SKM-1 treated with dmso at 0.1 percent for 144 hours (cell line): Measurements from ENCODE around the gene GDA.

Experiments used
- DNase-seq: peaks from one replicate; lab custom pipeline; 2025; ENCODE audit not compliant: unreplicated experiment; lab: John Stamatoyannopoulos, UW

Gene GDA

DNA sequence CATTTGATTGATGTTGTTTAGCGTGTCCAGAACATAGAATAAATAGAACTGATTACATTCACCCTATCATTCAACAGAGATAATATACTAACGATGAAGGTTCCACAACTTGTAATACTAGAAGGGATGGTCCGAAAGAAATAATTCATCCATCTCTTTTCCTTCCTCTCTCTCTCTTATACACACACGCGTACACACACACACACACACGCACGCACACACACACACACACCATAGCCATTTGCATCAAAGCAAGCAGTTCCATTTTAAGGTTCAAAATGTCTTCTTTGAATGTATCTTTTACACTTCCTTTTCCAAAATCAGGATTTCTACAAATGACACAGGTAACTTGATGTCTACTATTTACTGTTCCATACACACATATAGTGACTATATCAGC is 887 bp downstream of the GDA start:
- DNase-seq, result no peak

DNA sequence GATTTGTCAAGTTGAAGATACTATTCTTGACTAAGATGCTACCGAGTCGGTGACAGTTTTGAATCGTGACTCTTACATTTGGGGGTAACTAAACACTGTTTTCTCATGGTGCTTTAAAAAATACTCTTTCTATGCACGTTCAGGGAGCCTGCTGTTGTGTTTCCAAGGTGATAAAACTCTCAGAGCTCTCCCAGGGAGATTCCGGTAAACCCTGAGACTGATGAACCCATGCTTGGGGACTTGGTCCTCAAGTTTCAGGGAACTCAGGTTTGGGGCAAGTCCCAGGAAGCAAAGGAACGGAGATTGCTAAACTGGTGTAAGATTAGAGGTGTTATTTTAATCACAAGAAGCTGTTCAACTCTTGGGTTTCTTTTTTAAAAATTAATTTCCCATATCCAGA is 1.4 kb downstream of the GDA start:
- DNase-seq, result no peak

DNA sequence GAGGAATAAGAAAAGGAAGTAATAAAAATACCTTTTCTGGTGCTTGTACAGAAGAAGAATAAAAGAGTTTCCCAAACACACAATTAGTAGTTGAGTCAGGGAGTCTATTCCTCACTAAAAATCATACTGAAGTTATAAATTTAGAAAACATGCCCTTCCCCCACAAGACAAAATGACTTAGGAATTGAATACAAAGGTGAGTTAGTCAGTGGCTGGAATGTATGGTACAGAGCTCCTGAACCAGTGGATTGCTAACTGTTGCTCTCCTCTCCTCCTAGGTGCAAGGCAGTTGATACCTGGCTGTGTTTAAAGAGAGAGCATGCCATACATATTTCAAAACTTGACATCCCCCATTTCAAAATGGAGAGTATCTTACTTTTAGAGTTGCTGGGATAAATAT is 1.9 kb downstream of the GDA start:
- DNase-seq, result no peak

DNA sequence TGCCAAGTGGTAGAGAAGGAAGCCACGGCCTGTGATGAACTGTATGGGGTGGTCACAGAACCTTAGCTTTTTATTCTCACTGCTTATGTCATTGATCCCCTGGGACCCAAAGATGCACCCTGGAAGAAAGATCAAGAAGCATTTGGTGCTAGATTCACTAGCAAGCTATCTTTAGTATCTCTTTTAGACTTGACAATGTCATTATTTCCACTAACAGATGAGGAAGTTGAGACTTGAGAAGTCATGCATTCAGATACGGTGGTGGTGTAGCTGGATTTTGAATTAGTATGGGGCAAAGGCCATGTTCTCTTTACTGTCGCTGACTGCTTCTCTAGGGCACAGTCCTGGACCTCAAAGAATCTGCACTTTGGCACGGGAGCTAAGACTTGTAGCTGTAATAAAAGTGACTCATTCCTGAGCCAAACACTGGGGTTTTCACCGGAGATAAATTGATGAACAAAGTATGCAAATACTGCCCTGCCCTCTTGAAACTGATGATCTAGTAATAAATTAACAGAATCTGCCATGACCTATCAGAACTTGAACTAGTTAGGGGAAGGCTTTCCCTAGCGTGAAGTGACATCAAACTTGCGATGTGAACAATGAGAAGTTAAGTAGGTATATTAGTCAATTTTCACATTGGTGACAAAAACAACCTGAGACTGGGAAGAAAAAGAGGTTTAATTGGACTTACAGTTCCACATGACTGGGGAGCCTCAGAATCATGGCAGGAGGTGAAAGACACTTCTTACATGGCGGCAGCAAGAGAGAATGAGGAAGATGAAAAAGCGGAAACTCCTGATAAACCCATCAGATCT is 5.4 kb downstream of the GDA start:
- DNase-seq, result no peak

DNA sequence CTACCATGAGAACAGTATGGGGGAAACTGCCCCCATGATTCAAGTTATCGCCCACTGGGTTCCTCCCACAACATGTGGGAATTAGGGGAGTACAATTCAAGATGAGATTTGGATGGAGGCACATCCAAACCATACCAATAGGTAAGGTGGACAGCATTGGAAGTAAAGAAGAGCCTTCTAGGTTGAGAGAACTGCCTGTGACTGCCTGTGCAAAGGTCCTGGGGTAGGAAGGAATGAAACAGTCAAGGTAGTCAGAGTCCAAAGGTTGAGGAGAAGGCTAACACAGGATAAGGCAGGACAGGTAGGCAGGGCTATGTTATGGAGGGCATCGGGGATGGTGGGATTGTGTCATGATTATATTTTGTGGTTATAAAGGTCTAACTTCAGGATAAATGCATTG is 6.1 kb downstream of the GDA start:
- DNase-seq, result no peak

DNA sequence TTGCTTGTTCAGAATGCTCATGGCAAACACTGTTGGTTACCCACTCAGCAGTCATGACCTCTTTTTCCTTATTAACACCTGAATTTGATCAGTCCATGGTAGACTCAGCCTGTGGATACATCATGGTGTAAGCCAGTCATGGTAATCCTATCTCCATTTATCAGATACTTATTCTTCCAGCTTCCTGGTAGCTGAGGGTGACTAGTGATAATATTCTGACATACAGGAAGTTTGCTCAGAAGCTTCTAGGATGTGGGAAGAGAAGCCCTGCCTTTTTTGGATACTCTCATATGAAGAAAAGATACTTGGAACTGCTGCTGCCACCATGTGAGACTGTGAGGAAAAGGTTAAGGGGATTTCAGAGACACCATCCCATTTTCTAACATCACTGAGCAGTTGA is 7.3 kb downstream of the GDA start:
- DNase-seq, result no peak

DNA sequence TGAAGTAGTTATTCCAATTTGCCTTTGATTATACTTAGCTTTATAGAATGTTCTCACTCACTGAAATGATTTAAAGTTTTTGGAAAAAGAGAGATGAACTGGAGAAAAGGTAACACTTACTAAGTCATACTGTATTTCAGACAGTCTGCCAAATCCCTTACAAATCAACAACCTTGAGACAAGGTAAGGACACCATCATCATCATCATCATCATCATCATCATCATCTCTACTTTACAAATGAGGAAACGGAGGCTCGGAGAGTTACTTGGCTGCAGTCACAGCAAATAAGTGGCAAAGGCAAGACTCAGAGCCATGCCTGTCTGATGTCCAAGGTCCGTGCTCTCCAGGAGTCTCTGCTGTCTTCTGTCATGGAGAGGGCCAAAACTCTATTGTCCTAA is 9.4 kb downstream of the GDA start:
- no peak for DNase-seq

DNA sequence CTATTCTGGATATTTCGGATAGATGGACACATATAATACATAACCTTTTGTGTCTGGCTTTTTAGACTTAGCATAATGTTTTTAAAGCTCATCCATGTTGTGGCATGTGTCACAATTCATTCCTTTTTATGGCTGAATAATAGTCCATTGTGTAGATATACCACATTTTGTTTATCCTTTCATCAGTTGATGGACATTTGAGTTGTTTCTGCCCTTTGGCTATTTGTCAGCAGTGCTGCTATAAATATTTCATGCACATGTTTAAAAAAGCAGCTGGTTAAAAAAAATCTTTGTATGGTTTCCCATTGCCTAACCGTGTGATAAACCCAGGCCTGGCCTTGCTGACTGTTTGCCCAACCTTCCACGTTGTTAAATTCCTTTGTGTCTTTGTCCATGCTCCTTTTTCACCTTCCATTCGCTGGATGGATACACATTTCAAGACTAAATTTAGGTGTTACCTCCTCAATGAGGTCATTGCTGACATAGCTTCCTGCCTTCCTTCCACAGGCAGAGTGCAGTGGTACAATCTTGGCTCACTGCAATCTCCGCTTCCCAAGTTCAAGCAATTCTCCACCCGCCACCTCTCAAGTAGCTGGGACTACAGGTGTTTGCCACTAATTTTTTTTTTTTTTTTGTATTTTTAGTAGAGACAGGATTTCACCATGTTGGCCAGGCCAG is 11.3 kb downstream of the GDA start:
- DNase-seq, result no peak

DNA sequence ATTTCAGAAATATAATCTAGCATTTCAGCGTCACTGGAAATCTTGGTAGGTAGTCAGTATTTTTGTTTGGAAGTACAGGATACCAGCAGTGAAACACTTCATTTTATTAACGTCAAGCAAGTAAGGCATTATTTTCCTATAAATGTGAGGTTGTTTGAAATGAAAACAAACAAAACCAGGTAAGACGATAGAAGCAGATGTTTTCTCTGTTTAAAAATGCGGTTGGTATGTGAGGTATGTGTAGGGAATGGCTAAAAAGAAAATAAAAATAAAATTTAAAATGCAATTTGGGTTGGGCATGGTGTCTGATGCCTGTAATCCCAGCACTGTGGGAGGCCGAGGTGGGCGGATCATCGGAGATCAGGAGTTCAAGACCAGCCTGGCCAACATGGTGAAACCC is 16.1 kb downstream of the GDA start:
- no peak for DNase-seq

DNA sequence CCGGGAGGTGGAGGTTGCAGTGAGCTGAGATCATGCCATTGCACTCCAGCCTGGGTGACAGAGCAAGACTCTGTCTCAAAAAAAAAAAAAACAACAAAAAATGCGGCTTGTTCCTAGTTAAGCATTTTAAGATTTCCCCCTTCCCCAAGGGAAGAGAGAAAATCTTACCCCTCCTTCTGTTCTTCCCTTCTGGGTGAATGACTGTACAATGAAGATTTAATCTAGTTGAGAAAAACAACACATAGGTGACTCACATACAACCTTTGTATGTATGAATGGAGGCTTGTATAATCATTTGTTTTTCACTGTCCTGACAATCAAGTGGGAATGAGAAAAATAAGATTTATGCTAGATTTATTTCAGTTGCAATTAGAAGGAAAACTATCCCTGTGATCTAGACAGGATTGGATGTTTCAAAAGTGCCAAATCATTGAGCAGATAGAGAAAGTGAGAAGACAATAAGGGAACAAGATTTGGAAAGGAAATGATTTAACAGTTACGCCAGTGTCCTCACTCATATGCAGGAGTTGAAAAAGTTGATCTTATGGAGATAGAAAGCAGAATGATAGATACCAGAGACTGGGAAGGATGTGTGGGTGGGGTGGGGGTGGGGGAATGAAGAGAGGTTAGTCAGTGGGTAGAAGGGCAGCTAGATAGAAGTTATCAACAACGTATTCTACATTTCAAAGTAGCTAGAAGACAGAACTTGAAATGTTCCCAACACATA is 16.7 kb downstream of the GDA start:
- DNase-seq, result no peak

DNA sequence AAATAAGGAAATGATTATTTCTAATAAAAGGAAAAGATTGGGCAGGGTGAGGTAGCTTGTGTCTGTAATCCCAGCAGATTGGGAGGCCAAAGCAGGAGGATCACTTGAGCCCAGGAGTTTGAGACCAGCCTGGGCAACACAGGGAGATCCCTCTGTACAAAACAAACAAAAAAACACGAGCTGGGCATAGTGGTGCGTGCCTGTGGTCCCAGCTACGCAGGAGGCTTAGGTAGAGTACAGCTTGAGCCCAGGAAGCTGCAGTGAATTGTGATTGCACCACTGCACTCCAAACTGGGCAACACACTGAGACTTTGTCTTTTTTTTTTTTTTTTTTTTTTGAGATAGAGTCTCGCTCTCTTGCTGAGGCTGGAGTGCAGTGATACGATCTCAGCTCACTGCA is 18.8 kb downstream of the GDA start:
- DNase-seq, result no peak

DNA sequence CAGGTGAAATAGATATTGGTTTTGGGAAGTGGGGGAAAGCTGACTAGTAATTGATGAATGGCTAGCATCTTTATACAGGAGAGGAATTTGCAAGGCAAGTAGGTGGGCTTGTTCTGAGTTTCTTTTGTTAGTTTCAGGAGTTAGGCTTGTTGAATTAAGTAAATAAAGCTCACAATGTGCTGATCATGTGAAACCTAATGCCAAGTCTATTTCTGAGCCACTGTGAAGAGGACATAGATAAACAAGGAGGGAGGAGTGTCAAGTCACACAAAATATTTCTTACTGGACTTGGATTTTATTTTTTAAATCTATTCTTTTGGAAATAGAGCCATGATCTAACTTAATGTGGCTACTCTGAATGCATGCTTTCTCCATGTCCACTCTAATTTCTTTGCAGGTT is 19.9 kb downstream of the GDA start:
- DNase-seq, result no peak

DNA sequence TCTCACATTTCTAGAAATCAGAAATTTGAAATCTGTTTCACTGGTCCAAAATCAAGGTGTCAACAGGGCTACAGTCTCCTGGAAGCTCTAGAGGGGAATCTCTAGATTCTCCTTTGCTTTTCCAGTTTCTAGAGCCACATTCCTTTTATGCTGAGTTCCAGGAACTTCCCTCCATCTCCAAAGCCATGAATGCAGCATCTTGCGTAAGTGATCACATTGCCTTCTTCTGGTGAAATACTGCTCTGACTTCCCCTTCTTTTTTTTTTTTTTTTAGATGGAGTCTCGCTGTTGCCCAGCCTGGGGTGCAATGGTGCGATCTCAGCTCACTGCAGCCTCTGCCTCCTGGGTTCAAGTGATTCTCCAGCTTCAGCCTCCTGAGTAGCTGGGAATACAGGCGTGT is 23.8 kb downstream of the GDA start:
- DNase-seq, result peak; percentile 11

DNA sequence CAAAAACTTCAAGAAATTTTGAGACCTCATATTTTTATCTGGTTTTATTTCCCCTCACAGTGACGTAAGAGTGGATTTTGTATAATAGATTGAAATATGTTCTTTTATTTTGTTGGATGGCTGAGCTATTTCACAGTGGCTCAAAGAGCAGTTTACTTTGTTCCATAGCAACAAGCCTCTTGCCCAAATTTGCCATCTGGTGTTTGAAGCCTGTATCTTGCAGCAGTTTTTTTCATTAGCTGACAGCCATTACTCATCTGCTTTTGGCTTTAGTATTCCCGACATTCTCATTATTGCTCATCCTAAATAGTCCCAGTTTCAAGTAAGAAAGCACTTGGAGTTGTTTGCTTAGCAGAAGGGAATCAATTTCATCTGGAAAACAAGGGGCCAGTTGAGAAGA is 36.3 kb downstream of the GDA start:
- no peak for DNase-seq

DNA sequence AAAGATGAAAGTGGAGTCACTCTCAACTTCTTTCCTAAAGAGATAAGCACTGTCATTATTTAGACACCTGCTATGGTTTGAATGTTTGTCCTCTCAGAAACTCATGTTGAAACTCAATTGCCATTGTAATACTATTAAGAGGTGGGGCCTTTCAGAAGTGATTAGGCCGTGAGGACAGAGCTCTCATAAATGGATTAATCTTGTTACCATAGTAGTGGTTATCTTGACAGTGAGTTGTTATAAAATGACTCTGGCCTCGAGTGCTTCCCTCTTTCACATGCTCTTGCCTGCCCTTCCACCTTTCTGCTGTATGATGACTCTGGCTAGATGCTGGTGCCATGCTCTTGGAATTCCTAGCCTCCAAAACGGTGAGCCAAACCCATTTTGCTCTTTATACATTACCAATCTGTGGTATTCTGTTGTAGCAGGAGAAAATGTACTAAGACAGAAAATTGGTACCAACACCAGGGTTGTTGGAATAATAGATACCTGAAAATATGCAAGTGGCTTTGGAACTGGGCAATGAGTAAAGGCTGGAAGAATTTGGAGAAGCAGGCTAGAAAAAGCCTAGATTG is 38.0 kb downstream of the GDA start:
- DNase-seq, result no peak

DNA sequence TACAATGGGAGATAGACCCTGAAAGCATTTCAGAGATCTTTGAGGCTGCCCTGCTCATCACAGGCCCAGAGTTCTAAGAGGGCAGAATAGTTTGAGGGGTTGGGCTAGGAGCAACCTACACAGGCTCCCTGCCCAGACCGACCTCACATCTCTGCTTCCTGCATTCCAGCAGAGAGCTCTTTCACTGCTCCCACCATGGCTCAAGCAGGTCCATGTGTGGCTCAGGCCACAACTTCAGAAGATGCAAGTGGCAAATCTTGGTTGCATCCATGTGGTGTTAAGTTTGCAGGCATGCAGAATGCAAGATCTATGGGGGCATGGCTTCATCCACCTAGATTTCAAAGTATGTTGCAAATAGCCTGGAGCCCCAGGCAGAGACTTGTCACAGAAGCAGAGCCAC is 39.0 kb downstream of the GDA start:
- no peak for DNase-seq

DNA sequence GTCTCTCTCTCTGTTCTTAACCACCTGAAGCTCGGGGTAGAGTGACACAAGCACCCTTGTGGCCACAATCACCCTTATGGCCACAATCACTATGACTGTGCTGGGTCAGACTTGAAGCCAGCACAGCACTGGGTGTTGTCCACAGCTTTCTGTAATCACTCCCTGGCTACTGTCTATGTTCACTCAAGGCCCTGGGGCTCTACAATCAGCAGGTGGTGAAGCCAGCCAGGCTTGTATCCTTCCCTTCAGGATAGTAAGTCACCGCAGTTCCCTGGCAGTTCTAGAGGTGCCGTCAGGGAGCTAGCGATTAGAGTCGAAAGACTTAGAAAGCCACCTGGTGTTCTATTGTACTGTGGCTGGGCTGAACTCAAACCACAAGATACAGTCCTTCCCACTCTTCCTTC is 44.2 kb downstream of the GDA start:
- peak; percentile 13 for DNase-seq

DNA sequence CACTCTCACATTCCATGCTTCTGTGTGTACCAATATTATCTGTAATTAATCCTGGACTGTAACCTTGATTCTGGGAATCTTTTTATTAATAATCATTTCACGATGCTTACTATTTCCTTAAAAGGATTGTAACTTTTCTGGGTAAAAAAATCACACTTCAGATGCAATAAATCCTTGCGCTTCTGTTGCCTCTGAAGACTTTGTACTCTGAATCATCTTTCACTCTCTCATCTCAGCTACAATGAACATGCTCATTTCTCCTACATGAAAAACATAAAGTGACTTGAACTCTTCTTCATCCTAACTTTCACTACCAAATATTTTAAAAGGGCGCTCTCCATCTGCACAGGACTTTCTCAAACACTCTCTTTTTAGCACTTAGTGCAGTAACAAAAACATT is 50.0 kb downstream of the GDA start:
- DNase-seq, result no peak

DNA sequence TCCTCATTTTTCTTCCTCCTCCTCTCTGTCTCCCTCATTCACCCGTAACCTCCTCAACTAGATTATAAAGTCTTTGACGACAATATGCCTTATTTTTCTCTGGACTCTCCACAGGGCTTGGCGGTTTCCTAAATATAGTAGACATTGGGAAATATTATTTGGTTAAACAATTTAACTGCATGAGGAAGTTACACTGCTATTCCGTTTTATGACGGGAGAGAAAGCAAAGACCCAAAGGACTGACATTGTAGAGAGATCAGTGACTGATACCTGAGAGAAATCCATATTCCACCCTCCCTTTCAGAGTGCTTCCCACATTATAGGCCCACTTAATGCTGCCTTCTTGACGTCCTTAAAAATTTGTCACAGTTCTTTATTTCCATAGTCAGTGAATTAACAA is 51.2 kb downstream of the GDA start:
- no peak for DNase-seq

DNA sequence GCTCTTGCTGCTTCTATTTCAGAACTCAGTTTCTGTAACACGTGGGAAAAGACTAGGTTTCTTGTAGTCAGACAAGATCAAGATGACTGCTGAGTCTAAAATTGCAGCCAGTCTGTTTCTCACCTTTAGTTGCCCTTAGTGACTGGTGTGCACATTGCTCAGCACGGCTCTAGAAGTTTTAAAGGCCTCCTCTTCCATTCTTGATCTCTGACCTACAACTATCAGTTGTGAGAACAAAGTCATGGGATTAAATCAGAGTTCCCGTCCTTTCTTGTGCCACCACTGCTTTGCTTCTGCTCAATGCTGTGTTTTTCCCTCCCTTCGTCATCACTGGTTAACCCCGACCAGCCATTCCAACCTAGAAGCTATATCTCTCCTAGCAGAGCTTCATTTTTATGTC is 52.8 kb downstream of the GDA start:
- no peak for DNase-seq

DNA sequence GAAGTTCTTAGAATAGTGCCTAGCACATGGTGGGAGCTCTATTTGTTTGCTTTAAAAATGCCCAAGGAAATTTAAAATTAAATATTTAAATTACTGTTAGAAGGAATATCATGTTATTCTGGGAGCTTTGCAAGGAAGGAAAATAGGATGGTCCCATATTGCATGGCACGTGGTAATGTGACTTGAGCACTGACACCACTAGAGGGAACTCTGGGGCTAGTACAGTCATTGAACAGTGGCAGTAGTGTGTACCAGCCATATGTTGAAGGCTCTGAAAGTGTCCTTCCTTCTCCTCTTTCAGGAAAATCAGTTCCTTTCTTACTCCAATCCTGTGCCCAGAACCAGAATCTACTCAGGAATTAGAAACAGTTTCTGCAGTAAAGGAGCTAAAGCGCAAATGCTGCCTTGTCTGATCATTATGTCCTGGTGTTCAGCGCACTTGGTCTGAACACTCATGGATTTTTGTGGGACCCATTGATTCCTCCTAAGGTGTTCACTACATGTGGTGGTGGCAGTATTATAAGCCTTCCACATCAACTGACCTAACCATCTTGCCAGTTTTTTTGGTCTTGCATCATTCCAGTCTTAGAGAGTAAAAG is 54.1 kb downstream of the GDA start:
- peak; percentile 13 for DNase-seq
